Right atrium auricular region (tissue), 2 donors: ENCODE results near the gene TPGS1. TPM values are rescaled to one million over a fixed set of nuclear protein-coding genes. Genes with fewer than 3 reads are reported as not detected.

Experiments used
- DNase-seq: peaks from one replicate; pipeline ENCODE4 v3.0.0-alpha.2; 2019; ENCODE audit warnings: low spot score
- H3K27ac ChIP-seq, 2 donors: fragments of 200-600 bp; sonication (generic); 1 replicate in 1 of 2; 2 replicates in 1 of 2; pipeline ENCODE4 v1.5.1; 2016 to 2019
- H3K27me3 ChIP-seq, 2 donors: fragments of 200-600 bp; sonication (generic); one replicate each; pipeline versions ENCODE4 v1.5.1 to v1.6.0; 2017 to 2019
- H3K36me3 ChIP-seq: fragments of 200-600 bp; sonication (generic); one replicate; pipeline ENCODE4 v1.5.1; 2016
- H3K4me1 ChIP-seq, 2 donors: fragments of 200-600 bp; sonication (generic); one replicate each; pipeline versions ENCODE4 v1.5.1 to v1.6.0; 2017 to 2019
- H3K4me3 ChIP-seq, 2 donors: fragments of 200-600 bp; sonication (generic); 1 replicate in 1 of 2; 2 replicates in 1 of 2; pipeline ENCODE4 v1.5.1; 2017 to 2019; ENCODE audit warnings: mild to moderate bottlenecking in 1 of 2, moderate library complexity in 1 of 2
- H3K9me3 ChIP-seq, 2 donors: fragments of 200-600 bp; sonication (generic); one replicate each; pipeline ENCODE4 v1.5.1; 2019
- CTCF ChIP-seq, 2 donors: fragments of 200-600 bp; sonication (generic); IDR thresholded peaks; one replicate each; pipeline ENCODE4 v1.5.1; 2019; ENCODE audit warnings: antibody characterized with exemption in 2 of 2
- total RNA-seq, 2 donors: library from RNA; depleted of rRNA; stranded (reverse); fragments of >200 nt; gene quantifications; one replicate each; pipeline ENCODE4 v1.1.0, GENCODE V29; 2016

TPGS1 gene
- total RNA-seq, 2 donors from 2014 or later: 30.3 to 33.2 TPM

GRCh38 chr19:543910-544608, 36.8 kb downstream of the TPGS1 start, which contains the start of gene GZMM:
Gene GZMM, plus strand, starts transcription at chr19:544053. Its CDS starts 19 bp downstream, at chr19:544072.
- H3K4me3 ChIP-seq: no peak within 1 kb of the TSS
- no peaks in the 10 kb centered on the region for H3K4me1 ChIP-seq
- no peaks in the 10 kb centered on the region for H3K9me3 ChIP-seq
- no peaks in the 10 kb centered on the region for H3K27me3 ChIP-seq
- TF ChIP-seq CTCF (IDR thresholded peaks at IDR 0.05): no peak
- H3K36me3 ChIP-seq: peaks cover 32% of the 10 kb centered on the region
- no peak within 1 kb of the TSS for H3K27ac ChIP-seq
- DNase-seq: no peak

- Histone ChIP-seq H3K4me3 (no peak overlapping the region), H3K36me3 (peaks cover 11% of the 10 kb centered on the region), H3K4me1 (peaks cover 0 to 5% of the 10 kb centered on the region in 2 donors), H3K27ac (no peak overlapping the region), H3K9me3 (no peaks in the 10 kb centered on the region), H3K27me3 (no peaks in the 10 kb centered on the region)
- DNase-seq: no peak
- no peak for TF ChIP-seq CTCF (IDR thresholded peaks at IDR 0.05)
Measured at GRCh38 chr19:547117-547516, 39.8 kb downstream of the TPGS1 start.

GRCh38 chr19:547836-548720, 40.8 kb downstream of the TPGS1 start:
- H3K9me3 ChIP-seq: no peaks in the 10 kb centered on the region
- TF ChIP-seq CTCF (IDR thresholded peaks at IDR 0.05): no peak
- H3K4me3 ChIP-seq: no peak overlapping the region
- peaks cover 1% of the 10 kb centered on the region for H3K36me3 ChIP-seq
- no peak for DNase-seq
- no peak overlapping the region for H3K27ac ChIP-seq
- H3K4me1 ChIP-seq: peaks cover 0 to 5% of the 10 kb centered on the region in 2 donors
- no peaks in the 10 kb centered on the region for H3K27me3 ChIP-seq

GRCh38 chr19:548886-549830, 41.9 kb downstream of the TPGS1 start:
- TF ChIP-seq CTCF (IDR thresholded peaks at IDR 0.05): no peak
- no peaks in the 10 kb centered on the region for H3K36me3 ChIP-seq
- no peaks in the 10 kb centered on the region for H3K9me3 ChIP-seq

GRCh38 chr19:554817-555216, 47.5 kb downstream of the TPGS1 start:
- no peaks in the 10 kb centered on the region for H3K9me3 ChIP-seq
- H3K36me3 ChIP-seq: no peaks in the 10 kb centered on the region
- TF ChIP-seq CTCF (IDR thresholded peaks at IDR 0.05): no peak
- H3K4me1 ChIP-seq: peaks cover 0 to 26% of the 10 kb centered on the region in 2 donors
- no peak for DNase-seq
- H3K27ac ChIP-seq: no peak overlapping the region
- H3K4me3 ChIP-seq: no peak overlapping the region
- no peaks in the 10 kb centered on the region for H3K27me3 ChIP-seq

More at GRCh38 chr19:548886-549830, 41.9 kb downstream of the TPGS1 start:
- no peaks in the 10 kb centered on the region for H3K27me3 ChIP-seq
- H3K27ac ChIP-seq: no peak overlapping the region
- peaks cover 0 to 5% of the 10 kb centered on the region in 2 donors for H3K4me1 ChIP-seq
- no peak for DNase-seq
- no peak overlapping the region for H3K4me3 ChIP-seq
